GM12878 (cell line): Measurements from ENCODE around the gene CSAD.

Source experiments
- ATF3 ChIP-seq: IDR thresholded peaks from 2 replicates; pipeline ENCODE4 v1.6.1; 2011; ENCODE audit warnings: low read depth, mild to moderate bottlenecking, low read length, moderate library complexity, borderline replicate concordance; ENCODE audit errors: extremely low read depth
- CHD4 ChIP-seq: fragments of 200-600 bp; sonication (generic); IDR thresholded peaks from 2 replicates; pipeline ENCODE4 v1.6.1; 2016; ENCODE audit warnings: mild to moderate bottlenecking
- CTCF ChIP-seq, 3 experiments: IDR thresholded peaks in 2 of 3; conservative IDR thresholded peaks in 1 of 3; 2 replicates each; pipeline ENCODE4 v1.5.1; 2011; ENCODE audit warnings: low read depth in 3 of 3, low read length in 3 of 3, mild to moderate bottlenecking in 3 of 3, control low read depth in 2 of 3, moderate library complexity in 2 of 3, inconsistent platforms in 1 of 3, mixed read lengths in 1 of 3; ENCODE audit not compliant: control insufficient read depth in 2 of 3, insufficient read depth in 1 of 3; ENCODE audit errors: extremely low read depth in 1 of 3
- EGR1 ChIP-seq, 2 experiments: IDR thresholded peaks; 1 replicate in 1 of 2; 2 replicates in 1 of 2; pipeline ENCODE4 v1.6.1; 2011 to 2012; ENCODE audit warnings: low read depth in 2 of 2, low read length in 2 of 2, borderline replicate concordance in 1 of 2, mild to moderate bottlenecking in 1 of 2, moderate library complexity in 1 of 2
- EZH2 ChIP-seq: IDR thresholded peaks from 2 replicates; pipeline ENCODE4 v1.6.1; 2012; ENCODE audit warnings: low read depth, mild to moderate bottlenecking, control low read depth, inconsistent platforms, low read length, borderline replicate concordance; ENCODE audit not compliant: control insufficient read depth
- MXI1 ChIP-seq: fragments of 150-350 bp; IDR thresholded peaks from 2 replicates; pipeline ENCODE4 v1.6.1; 2011; ENCODE audit warnings: low read depth, mild to moderate bottlenecking, inconsistent platforms, low read length, improper control_type of control experiment
- NR2F1 ChIP-seq: fragments of 450-650 bp; conservative IDR thresholded peaks from 2 replicates; pipeline ENCODE4 v1.6.1; 2017; ENCODE audit warnings: mild to moderate bottlenecking
- PAX8 ChIP-seq: fragments of 450-650 bp; IDR thresholded peaks from 2 replicates; pipeline ENCODE4 v1.6.1; 2017; ENCODE audit warnings: mild to moderate bottlenecking, moderate library complexity
- RFX5 ChIP-seq: IDR thresholded peaks from 2 replicates; pipeline ENCODE4 v1.6.1; 2011; ENCODE audit warnings: low read depth, low read length, improper control_type of control experiment
- TCF12 ChIP-seq: IDR thresholded peaks from 2 replicates; pipeline ENCODE4 v1.6.1; 2011; ENCODE audit warnings: low read depth, mild to moderate bottlenecking, low read length
- TF ChIP-seq, protein P1 (sequence below): IDR thresholded peaks from 2 replicates; pipeline ENCODE4 v1.6.1; 2012; ENCODE audit warnings: low read depth, low read length, improper control_type of control experiment
- TF ChIP-seq, protein P2 (sequence below): IDR thresholded peaks from 2 replicates; pipeline ENCODE4 v1.6.1; 2012; ENCODE audit warnings: mild to moderate bottlenecking, low read depth, low read length

DNA sequence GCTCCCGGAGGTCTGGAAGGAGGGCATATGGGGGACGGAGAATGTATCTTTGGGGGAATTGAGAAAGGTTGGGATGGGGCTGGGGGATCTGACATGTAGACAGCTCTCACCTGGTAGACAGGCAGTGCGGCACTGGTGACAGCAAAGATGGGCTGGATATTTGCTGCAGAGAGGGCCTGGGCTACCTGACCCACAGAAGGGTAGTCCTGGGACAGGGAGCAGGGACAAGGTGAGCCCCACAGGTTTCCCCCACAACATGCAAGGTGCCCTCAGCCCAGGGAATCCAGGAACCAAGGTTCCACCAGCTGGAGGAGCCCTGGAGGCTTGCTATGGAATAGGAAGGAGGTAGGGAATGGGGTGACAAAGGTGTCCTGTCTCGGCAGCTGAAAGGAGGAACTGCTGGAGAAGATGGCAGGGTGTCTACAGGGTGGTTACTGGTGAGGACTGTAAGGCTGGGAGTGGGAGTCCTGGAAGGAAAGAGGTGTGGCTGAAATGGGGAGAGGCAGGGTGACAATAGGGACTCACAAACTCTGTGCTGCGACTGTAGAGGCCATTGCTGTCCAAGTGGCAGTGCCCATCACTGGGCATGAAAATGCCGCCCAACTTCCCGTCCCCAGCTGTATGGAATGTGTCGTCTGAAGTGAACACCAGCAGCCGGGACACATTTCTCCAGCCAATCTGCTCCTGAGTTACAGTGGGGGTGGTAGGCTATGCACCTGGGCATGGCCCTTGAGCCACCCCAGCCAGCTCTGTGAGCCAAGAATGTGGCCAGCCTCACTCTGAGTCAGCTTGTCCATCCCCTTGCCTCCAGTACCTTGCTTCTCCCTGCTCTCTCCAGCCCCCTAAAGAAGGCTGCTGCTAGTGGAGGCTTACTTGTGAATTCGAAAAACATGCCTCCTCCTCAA, 15.0 kb upstream of the CSAD start:
- TF ChIP-seq, protein P1, sequence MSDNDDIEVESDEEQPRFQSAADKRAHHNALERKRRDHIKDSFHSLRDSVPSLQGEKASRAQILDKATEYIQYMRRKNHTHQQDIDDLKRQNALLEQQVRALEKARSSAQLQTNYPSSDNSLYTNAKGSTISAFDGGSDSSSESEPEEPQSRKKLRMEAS = no peak
- TF ChIP-seq CHD4 (no peak), EZH2 (no peak), CTCF (IDR thresholded peaks at IDR 0.05 in 2 of 3, conservative IDR thresholded peaks at IDR 0.05 in 1 of 3; ENCODE audit: control insufficient read depth in 2 of 3, extremely low read depth in 1 of 3, insufficient read depth in 1 of 3, low read depth in 3 of 3, low read length in 3 of 3) (no peak), NR2F1 (no peak), EGR1 (IDR thresholded peaks at IDR 0.05; ENCODE audit: borderline replicate concordance in 1 of 2, low read depth in 2 of 2, low read length in 2 of 2) (no peak), TCF12 (no peak), MXI1 (no peak), PAX8 (no peak), ATF3 (no peak), RFX5 (no peak)
- TF ChIP-seq, protein P2, sequence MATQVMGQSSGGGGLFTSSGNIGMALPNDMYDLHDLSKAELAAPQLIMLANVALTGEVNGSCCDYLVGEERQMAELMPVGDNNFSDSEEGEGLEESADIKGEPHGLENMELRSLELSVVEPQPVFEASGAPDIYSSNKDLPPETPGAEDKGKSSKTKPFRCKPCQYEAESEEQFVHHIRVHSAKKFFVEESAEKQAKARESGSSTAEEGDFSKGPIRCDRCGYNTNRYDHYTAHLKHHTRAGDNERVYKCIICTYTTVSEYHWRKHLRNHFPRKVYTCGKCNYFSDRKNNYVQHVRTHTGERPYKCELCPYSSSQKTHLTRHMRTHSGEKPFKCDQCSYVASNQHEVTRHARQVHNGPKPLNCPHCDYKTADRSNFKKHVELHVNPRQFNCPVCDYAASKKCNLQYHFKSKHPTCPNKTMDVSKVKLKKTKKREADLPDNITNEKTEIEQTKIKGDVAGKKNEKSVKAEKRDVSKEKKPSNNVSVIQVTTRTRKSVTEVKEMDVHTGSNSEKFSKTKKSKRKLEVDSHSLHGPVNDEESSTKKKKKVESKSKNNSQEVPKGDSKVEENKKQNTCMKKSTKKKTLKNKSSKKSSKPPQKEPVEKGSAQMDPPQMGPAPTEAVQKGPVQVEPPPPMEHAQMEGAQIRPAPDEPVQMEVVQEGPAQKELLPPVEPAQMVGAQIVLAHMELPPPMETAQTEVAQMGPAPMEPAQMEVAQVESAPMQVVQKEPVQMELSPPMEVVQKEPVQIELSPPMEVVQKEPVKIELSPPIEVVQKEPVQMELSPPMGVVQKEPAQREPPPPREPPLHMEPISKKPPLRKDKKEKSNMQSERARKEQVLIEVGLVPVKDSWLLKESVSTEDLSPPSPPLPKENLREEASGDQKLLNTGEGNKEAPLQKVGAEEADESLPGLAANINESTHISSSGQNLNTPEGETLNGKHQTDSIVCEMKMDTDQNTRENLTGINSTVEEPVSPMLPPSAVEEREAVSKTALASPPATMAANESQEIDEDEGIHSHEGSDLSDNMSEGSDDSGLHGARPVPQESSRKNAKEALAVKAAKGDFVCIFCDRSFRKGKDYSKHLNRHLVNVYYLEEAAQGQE = no peak
